GM19043 (cell line): ENCODE measurements around the gene OR4C11.

Source experiments
- ATAC-seq: cut with Tn5 transposase; IDR thresholded peaks from one replicate; pipeline ENCODE4 v1.9.1; 2021; ENCODE audit warnings: low read depth; ENCODE audit not compliant: unreplicated experiment

OR4C11 gene

GRCh38 chr11:55607545-55607944, at the start of gene OR4C11:
Gene OR4C11, minus strand, starts transcription at chr11:55607645. Its CDS starts 3,272 bp downstream, at chr11:55604373.
- ATAC-seq: no peak

GRCh38 chr11:55655096-55655495, 47.7 kb upstream of the OR4C11 start:
- ATAC-seq: no peak

GRCh38 chr11:55652560-55652959, 45.1 kb upstream of the OR4C11 start:
- no peak for ATAC-seq

- no peak for ATAC-seq
Measured at GRCh38 chr11:55648027-55648426, 40.6 kb upstream of the OR4C11 start, which contains the start of gene OR4S2. Gene OR4S2, plus strand, starts transcription at chr11:55648327. Its CDS starts 2,577 bp downstream, at chr11:55650904.

- no peak for ATAC-seq
Measured at GRCh38 chr11:55634813-55635212, 27.4 kb upstream of the OR4C11 start, which contains the start of gene OR4P4. Gene OR4P4, plus strand, starts transcription at chr11:55635113.

- no peak for ATAC-seq
Measured at GRCh38 chr11:55624531-55624930, 17.1 kb upstream of the OR4C11 start.

- ATAC-seq: no peak
Measured at GRCh38 chr11:55572548-55572947, 34.9 kb downstream of the OR4C11 start.

- no peak for ATAC-seq
Measured at GRCh38 chr11:55571828-55572227, 35.6 kb downstream of the OR4C11 start, which contains the start of gene OR4C16. Gene OR4C16, plus strand, starts transcription at chr11:55572128. Its CDS starts 0 bp downstream, at chr11:55572128.

GRCh38 chr11:55554169-55554568, 53.3 kb downstream of the OR4C11 start, which contains the start of gene OR4C15:
Gene OR4C15, plus strand, starts transcription at chr11:55554469. Its CDS starts 0 bp downstream, at chr11:55554469.
- no peak for ATAC-seq
